H1 (cell line): ENCODE results near the gene UBE2M. TPM values are rescaled to one million over a fixed set of nuclear protein-coding genes. Genes with fewer than 3 reads are reported as not detected.

ENCODE experiments used
- CEBPB ChIP-seq: IDR thresholded peaks from 2 replicates; pipeline ENCODE4 v1.6.1; 2012; ENCODE audit warnings: low read depth, low read length
- polyA plus RNA-seq, 7 experiments: library from polyadenylated mRNA; depleted of rRNA in 3 of 7; stranded (reverse) in 5 of 7; unstranded in 2 of 7; fragments of >200 nt in 5 of 7; fragments of 200-250 nt in 2 of 7; gene quantifications; 1 replicate in 5 of 7; 2 replicates in 1 of 7; 4 replicates in 1 of 7; pipeline versions ENCODE4 v1.2.1 to v1.2.3, GENCODE V29; 2011 to 2013; ENCODE audit warnings: missing spikeins in 2 of 7, mixed read lengths in 2 of 7
- total RNA-seq: library from RNA; stranded (reverse); fragmentation: NEBNext Ultra II Directional; extraction: Animal tissue kit (Norgen Biotek cat#: 25700); gene quantifications from 2 replicates; pipeline ENCODE4 v1.2.1, GENCODE V29; 2021

Gene UBE2M
- total and polyA plus RNA-seq, 2 of the 8 experiments (the other 6 are each of a cell fraction or from before 2014, with no cell fraction given): 93.8 to 114 TPM

- no peak for TF ChIP-seq CEBPB
Measured at GRCh38 chr19:58572026-58572817, 13.8 kb upstream of the UBE2M start (continued).
